ENCODE data around the gene ITPKC.

GRCh38 chr19:40733149-40733548, 16.2 kb downstream of the ITPKC start:
- no peak for TF ChIP-seq CTCF (IDR thresholded peaks at IDR 0.05)
- no peak for TF ChIP-seq EP300 (IDR thresholded peaks at IDR 0.05; ENCODE audit: low read depth)
- TF ChIP-seq POLR2A (IDR thresholded peaks at IDR 0.05): no peak
